ENCODE data around the gene HOXB13.

DNA sequence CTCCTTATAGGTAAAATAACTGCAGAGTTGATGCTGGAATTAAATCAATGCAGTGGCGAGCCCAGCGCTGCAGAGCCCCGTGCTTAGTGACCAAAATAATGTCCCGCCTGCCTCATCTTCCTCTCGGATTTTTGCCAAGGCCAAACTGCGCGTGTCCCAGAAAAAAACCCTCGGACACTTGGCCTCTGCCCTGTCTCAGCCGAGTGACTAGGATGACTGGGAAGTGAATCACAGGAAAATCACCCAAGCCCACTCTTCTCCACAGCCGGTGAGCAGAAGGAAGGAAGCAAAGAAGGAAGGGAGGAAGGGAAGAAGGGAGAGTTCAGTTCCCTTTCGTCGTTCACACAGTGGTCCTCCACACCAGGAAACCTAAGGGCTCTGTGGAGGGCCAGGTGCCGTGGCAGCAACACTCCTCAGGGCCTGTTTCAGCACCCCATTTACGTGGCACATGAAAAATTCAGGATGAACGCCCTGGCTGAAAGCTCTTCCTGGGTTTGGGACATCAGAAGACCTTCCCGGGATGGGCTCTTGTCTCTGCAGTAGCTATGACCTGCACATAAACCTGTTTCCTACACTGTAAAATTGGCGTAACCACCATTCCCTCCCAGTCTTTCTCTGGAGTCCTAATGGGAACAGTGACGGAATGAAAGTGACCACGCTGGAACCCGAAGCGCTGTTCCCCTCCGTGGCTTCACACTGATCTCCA, 25.4 kb upstream of the HOXB13 start:
- TF ChIP-seq, protein P1, sequence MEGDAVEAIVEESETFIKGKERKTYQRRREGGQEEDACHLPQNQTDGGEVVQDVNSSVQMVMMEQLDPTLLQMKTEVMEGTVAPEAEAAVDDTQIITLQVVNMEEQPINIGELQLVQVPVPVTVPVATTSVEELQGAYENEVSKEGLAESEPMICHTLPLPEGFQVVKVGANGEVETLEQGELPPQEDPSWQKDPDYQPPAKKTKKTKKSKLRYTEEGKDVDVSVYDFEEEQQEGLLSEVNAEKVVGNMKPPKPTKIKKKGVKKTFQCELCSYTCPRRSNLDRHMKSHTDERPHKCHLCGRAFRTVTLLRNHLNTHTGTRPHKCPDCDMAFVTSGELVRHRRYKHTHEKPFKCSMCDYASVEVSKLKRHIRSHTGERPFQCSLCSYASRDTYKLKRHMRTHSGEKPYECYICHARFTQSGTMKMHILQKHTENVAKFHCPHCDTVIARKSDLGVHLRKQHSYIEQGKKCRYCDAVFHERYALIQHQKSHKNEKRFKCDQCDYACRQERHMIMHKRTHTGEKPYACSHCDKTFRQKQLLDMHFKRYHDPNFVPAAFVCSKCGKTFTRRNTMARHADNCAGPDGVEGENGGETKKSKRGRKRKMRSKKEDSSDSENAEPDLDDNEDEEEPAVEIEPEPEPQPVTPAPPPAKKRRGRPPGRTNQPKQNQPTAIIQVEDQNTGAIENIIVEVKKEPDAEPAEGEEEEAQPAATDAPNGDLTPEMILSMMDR (conservative IDR thresholded peaks at IDR 0.05; ENCODE audit: low read depth, low read length): no peak
- TF ChIP-seq SMC3 (IDR thresholded peaks at IDR 0.05; ENCODE audit: low read depth, low read length) (no peak), POLR2A (IDR thresholded peaks at IDR 0.05; ENCODE audit: low read depth, low read length) (no peak), RFX5 (IDR thresholded peaks at IDR 0.05; ENCODE audit: low read depth, low read length) (no peak), CEBPB (IDR thresholded peaks at IDR 0.05; ENCODE audit: low read depth, low read length) (no peak), RAD21 (IDR thresholded peaks at IDR 0.05; ENCODE audit: low read length) (no peak), MAFK (IDR thresholded peaks at IDR 0.05; ENCODE audit: low read depth, low read length) (no peak), RCOR1 (IDR thresholded peaks at IDR 0.05; ENCODE audit: insufficient replicate concordance, low read length) (no peak), NFE2L2 (IDR thresholded peaks at IDR 0.05; ENCODE audit: low read depth, low read length) (no peak), MXI1 (IDR thresholded peaks at IDR 0.05; ENCODE audit: borderline replicate concordance, low read depth, low read length) (no peak)
- TF ChIP-seq, protein P2, sequence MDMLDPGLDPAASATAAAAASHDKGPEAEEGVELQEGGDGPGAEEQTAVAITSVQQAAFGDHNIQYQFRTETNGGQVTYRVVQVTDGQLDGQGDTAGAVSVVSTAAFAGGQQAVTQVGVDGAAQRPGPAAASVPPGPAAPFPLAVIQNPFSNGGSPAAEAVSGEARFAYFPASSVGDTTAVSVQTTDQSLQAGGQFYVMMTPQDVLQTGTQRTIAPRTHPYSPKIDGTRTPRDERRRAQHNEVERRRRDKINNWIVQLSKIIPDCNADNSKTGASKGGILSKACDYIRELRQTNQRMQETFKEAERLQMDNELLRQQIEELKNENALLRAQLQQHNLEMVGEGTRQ (IDR thresholded peaks at IDR 0.05; ENCODE audit: low read depth, low read length): no peak
